Activated T-cell treated with anti-CD3 and anti-CD28 coated beads for 48 hours (primary cell): Measurements from ENCODE around the gene THADA.
"Not testable (repeated sequence)": the region's sequence is repeated elsewhere in the genome, so short reads cannot be mapped to it uniquely, and the experiment has no call there.

Source experiments
- DNase-seq: peaks from one replicate; pipeline ENCODE4 v3.0.0-alpha.2; 2020; ENCODE audit warnings: low read depth

The THADA gene

GRCh38 chr2:43538034-43538670 lies 57.7 kb downstream of the THADA start:
- no peak for DNase-seq

GRCh38 chr2:43537137-43537536 lies 58.7 kb downstream of the THADA start:
- no peak for DNase-seq

GRCh38 chr2:43534569-43534968 lies 61.3 kb downstream of the THADA start:
- no peak for DNase-seq

- not testable (repeated sequence) for DNase-seq
These were observed 63.3 kb downstream of the THADA start for GRCh38 chr2:43532572-43532971.

- no peak for DNase-seq
These were observed 64.6 kb downstream of the THADA start for GRCh38 chr2:43531251-43531650.

- no peak for DNase-seq
These were observed 68.8 kb downstream of the THADA start for GRCh38 chr2:43526994-43527393.

- no peak for DNase-seq
These were observed 70.3 kb downstream of the THADA start for GRCh38 chr2:43525506-43525905.

- no peak for DNase-seq
These were observed 71.5 kb downstream of the THADA start for GRCh38 chr2:43524177-43524965.

- no peak for DNase-seq
These were observed 73.7 kb downstream of the THADA start for GRCh38 chr2:43522177-43522576.

GRCh38 chr2:43521568-43521967 lies 74.3 kb downstream of the THADA start:
- DNase-seq, result no peak

GRCh38 chr2:43520919-43521318 lies 74.9 kb downstream of the THADA start:
- no peak for DNase-seq

- DNase-seq, result no peak
These were observed 76.1 kb downstream of the THADA start for GRCh38 chr2:43519643-43520221.

GRCh38 chr2:43518718-43519117 lies 77.1 kb downstream of the THADA start:
- no peak for DNase-seq

GRCh38 chr2:43518181-43518580 lies 77.7 kb downstream of the THADA start:
- no peak for DNase-seq

- DNase-seq, result no peak
These were observed 79.9 kb downstream of the THADA start for GRCh38 chr2:43515807-43516497.

- DNase-seq, result no peak
These were observed 80.6 kb downstream of the THADA start for GRCh38 chr2:43515248-43515647.

- DNase-seq, result no peak
These were observed 82.0 kb downstream of the THADA start for GRCh38 chr2:43513796-43514195.

- DNase-seq, result no peak
These were observed 82.6 kb downstream of the THADA start for GRCh38 chr2:43513216-43513615.

- peak; percentile 1 for DNase-seq
These were observed 84.6 kb downstream of the THADA start for GRCh38 chr2:43511199-43511598.

GRCh38 chr2:43509886-43510285 lies 86.0 kb downstream of the THADA start:
- no peak for DNase-seq

GRCh38 chr2:43508209-43508608 lies 87.6 kb downstream of the THADA start:
- no peak for DNase-seq

- no peak for DNase-seq
These were observed 88.7 kb downstream of the THADA start for GRCh38 chr2:43507137-43507536.

- no peak for DNase-seq
These were observed 100.1 kb downstream of the THADA start for GRCh38 chr2:43495727-43496126.
